ENCODE measurements around the gene MMAA. TPM values are rescaled to one million over a fixed set of nuclear protein-coding genes. Genes with fewer than 3 reads are reported as not detected.
"Not testable (repeated sequence)": the region's sequence is repeated elsewhere in the genome, so short reads cannot be mapped to it uniquely, and the experiment has no call there.

MMAA gene
- total RNA-seq, 1 experiment from 2014 or later = 5.8 TPM

- not testable (repeated sequence) for DNase-seq (ENCODE audit: low read depth)
Observed at GRCh38 chr4:145691416-145691815, 72.2 kb downstream of the MMAA start.

GRCh38 chr4:145694929-145695328, 75.7 kb downstream of the MMAA start:
- in situ Hi-C loops (cut with HindIII; ENCODE audit: low pct_unique_long_range_greater_than_20kb, low sequenced_read_pairs) = no loop called here
- DNase-seq (ENCODE audit: low read depth) = no peak

More at GRCh38 chr4:145691416-145691815, 72.2 kb downstream of the MMAA start:
- in situ Hi-C loops (cut with HindIII; ENCODE audit: low pct_unique_long_range_greater_than_20kb, low sequenced_read_pairs) = not testable (repeated sequence)

- no peak for DNase-seq (ENCODE audit: low read depth)
- in situ Hi-C loops (cut with HindIII; ENCODE audit: low pct_unique_long_range_greater_than_20kb, low sequenced_read_pairs) = no loop called here
Observed at GRCh38 chr4:145697332-145697731, 78.1 kb downstream of the MMAA start.

- in situ Hi-C loops (cut with HindIII; ENCODE audit: low pct_unique_long_range_greater_than_20kb, low sequenced_read_pairs) = no loop called here
- no peak for DNase-seq (ENCODE audit: low read depth)
Observed at GRCh38 chr4:145698507-145698906, 79.3 kb downstream of the MMAA start.

GRCh38 chr4:145703850-145704497, 84.8 kb downstream of the MMAA start:
- in situ Hi-C loops (cut with HindIII; ENCODE audit: low pct_unique_long_range_greater_than_20kb, low sequenced_read_pairs) = no loop called here
- DNase-seq (ENCODE audit: low read depth) = no peak

- in situ Hi-C loops (cut with HindIII; ENCODE audit: low pct_unique_long_range_greater_than_20kb, low sequenced_read_pairs) = no loop called here
- no peak for DNase-seq (ENCODE audit: low read depth)
Observed at GRCh38 chr4:145709336-145709735, 90.2 kb downstream of the MMAA start.

Other genes with a start within 250 kb of the MMAA start
- gene SMAD1, start 137.5 kb upstream of the MMAA start, total RNA-seq (2014; rRNA removed; shearing (Covaris generic); ENCODE audit: low replicate concordance) = 19.2 and 21.5 TPM in 2 replicates
- gene C4orf51, start 60.8 kb downstream of the MMAA start, total RNA-seq (2014; rRNA removed; shearing (Covaris generic); ENCODE audit: low replicate concordance) = not detected in 2 replicates